HG02870 (cell line): ENCODE data around the gene FKBP2.

Source experiments
- ATAC-seq: cut with Tn5 transposase; IDR thresholded peaks from one replicate; pipeline ENCODE4 v1.9.1; 2021; ENCODE audit warnings: mild to moderate bottlenecking, moderate library complexity; ENCODE audit not compliant: unreplicated experiment

FKBP2 gene

DNA sequence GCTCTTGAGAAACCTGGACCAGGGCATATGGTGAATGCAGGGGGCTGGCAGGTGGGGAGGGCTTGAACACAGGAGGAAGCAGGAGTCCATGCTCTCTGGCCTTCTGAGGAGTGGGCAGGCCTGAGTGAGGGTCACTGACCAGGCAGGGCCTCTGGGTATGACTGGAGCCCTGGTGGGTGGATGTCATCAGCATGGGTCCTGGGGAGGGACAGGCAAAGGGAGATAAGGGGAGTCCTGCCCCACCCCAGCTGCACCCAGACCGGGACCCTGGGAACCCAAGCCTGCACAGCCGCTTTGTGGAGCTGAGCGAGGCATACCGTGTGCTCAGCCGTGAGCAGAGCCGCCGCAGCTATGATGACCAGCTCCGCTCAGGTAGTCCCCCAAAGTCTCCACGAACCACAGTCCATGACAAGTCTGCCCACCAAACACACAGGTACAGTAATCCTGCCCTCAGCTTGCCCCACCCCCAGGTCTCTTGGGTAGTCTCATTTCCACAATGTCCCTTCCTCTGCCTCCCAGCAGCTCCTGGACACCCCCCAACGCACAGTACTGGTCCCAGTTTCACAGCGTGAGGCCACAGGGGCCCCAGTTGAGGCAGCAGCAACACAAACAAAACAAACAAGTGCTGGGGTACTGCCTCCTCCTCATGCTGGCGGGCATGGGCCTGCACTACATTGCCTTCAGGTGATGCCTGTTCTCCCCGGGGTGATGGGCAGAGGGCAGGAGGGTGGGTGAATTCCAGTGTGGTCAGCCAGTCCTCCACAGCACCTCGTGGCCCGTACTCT is 8.5 kb upstream of the FKBP2 start:
- ATAC-seq: no peak

DNA sequence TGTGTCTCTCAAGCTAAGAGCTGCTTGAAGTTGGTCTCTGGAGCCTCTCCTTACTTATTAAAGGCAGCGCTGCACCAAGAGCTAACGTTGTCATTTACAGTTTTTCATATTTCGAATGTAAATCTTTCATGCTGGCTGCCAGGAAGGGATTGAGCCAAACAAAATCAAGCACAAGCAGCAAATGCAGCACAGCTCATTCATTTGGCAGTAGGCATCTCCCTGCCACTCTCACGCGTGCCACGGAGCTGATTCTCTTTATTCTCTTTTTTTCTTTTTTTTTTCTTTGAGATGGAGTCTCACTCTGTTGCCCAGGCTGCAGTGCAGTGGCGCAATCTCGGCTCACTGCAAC is 8.0 kb upstream of the FKBP2 start:
- ATAC-seq: no peak

- no peak for ATAC-seq
Measured at GRCh38 chr11:64233913-64234586, 6.8 kb upstream of the FKBP2 start, which contains the start of gene VEGFB. VEGFB (plus strand) TSS chr11:64234584; CDS start chr11:64234834, 250 bp downstream.

GRCh38 chr11:64234647-64235379 is 6.1 kb upstream of the FKBP2 start:
- no peak for ATAC-seq

DNA sequence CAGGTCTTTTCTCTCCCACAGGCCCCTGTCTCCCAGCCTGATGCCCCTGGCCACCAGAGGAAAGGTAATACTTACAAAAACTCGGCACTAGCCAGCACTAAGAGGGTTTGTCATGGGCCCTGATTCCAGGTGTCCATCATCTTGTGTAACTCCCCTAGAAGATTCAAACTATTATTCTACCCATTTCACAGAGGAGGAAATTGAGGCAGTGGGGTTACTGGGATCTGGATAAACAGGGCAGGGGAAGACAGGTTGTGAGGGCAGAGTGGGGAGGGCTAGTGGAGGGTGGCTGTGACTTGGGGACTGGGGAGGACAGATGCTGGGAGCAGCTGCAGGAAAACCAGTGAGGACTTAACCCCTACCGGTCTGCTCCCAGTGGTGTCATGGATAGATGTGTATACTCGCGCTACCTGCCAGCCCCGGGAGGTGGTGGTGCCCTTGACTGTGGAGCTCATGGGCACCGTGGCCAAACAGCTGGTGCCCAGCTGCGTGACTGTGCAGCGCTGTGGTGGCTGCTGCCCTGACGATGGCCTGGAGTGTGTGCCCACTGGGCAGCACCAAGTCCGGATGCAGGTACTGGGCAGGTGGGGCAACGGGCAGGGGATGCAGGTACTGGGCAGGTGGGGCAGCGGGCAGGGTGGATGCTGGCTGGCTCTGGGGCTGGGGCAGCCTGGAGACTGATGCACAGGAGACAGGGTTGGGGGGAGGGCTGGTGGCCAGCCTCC is 5.3 kb upstream of the FKBP2 start:
- no peak for ATAC-seq

DNA sequence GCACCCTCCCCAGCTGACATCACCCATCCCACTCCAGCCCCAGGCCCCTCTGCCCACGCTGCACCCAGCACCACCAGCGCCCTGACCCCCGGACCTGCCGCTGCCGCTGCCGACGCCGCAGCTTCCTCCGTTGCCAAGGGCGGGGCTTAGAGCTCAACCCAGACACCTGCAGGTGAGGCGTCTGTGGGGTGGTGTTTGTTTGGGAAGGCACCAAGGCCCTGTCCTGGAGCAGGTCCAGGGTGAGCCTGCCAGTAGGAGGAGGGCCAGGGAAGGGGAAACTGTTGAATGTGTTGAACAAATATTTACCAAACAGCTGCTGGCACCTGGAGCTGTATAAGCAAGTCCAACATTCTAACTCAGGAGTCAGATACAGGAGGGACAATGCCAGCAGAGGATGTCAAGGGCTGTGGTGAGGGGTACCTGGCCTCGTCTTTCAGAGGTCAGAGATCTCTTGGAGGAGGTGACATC is 3.4 kb upstream of the FKBP2 start:
- ATAC-seq: no peak

DNA sequence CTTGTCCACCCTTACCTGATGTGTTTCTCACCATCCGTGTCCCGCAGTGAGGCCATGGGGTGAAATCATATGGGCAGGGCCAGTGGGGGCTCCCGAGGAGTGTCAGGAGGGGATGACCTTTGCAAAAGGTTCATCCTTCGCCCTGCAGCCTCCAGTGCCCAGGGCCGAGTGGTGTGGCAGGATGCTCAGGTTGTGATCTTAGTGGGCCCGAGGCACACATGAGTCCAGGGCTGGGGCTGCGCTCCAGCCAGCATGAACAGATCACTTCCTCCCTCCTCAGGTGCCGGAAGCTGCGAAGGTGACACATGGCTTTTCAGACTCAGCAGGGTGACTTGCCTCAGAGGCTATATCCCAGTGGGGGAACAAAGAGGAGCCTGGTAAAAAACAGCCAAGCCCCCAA is 2.8 kb upstream of the FKBP2 start:
- no peak for ATAC-seq

DNA sequence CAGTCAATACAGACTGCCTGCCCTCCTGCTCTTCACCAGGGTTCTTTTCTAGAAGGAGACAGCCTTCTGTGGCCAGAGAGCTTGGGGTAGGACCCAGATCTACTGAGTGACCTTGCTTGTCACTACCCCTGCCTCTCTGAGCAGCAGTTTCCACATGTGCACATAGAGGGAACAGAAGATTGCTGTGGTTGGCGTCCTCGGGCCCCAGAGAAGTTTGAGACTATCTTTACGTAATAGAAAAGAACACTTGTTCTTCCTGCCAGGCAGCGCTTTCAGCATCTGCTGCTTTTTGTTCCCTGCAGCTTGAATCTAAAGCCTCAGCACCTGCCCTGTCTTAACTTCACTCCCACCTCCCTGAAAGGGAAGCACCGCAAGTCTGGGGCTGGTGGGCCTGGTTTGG is 1.9 kb upstream of the FKBP2 start:
- no peak for ATAC-seq

DNA sequence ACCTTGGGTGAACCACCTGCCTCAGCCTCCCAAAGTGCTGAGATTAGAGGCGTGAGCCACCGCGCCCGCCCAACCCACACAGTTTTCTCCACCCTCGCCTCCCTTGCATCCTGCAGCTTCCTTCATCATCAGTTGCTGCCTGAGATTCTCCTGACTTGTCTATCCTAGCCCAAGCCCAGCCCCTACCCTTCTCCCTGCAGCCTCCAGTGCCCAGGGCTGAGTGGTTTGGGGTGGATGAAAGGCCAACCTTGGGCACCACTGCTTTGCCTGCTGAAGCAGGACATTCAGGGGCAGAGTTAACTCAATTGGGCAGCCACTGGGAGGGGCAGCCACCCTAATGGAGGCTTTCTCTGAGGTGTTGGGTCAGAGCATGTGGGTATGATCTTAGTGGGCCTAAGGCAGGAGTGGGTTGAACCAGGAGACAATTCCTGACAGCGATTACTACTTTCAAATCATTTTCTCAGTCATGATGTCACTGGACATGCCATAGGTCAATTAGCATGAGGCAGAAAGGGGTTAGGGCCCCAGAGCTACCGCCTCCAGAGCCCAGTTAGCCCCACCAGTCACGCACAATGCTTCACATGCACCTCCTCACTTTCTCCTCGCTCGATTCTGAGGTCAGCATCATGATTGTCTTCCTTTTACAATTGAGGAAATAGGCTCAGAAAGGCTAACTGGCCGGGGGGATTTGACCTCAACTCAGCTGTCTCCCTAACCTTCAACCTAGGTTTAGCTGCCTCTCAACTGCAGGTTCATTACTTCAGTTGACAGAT is 1.0 kb upstream of the FKBP2 start:
- peak; percentile 13 for ATAC-seq

DNA sequence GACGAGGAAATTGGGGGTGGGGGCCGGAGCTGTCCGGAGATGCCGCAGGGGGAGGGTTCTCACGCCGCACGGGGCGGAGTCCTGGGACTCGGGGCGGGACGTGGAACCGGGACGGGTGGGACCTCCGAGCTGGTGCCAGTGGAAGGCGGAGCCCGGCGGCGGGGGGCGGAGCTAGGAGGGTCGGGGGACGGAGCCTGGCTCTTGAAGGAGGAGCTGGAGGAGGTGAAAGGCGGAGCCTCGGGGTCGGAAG is 271 bp downstream of the FKBP2 start:
- ATAC-seq: peak; percentile 59

GRCh38 chr11:64241491-64242374 is 838 bp downstream of the FKBP2 start:
- no peak for ATAC-seq

DNA sequence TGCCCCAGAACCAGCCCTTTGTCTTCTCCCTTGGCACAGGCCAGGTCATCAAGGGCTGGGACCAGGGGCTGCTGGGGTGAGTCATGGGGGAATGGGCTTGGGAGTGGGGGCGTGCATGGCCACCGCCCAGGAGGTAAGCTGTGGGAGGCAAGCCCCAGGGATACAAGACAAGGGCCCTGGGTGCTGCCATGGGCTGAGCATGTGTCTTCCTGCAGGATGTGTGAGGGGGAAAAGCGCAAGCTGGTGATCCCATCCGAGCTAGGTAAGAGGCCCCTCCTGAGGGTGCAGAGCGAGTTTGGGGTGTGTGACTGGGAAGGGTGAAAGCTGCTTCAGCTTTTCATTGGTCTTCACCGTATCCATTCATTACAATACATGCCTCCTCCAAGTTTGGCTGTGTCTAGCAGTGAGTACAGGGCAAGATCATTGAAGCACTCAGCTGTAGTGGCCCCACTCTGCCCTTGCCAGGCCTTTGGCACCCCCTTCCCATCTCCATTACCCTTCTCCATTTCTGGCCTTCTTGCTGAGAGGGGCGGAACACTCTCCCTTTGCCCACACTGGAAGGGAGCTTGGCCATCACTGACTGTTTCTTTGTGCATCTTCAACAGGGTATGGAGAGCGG is 2.5 kb downstream of the FKBP2 start:
- ATAC-seq: no peak

DNA sequence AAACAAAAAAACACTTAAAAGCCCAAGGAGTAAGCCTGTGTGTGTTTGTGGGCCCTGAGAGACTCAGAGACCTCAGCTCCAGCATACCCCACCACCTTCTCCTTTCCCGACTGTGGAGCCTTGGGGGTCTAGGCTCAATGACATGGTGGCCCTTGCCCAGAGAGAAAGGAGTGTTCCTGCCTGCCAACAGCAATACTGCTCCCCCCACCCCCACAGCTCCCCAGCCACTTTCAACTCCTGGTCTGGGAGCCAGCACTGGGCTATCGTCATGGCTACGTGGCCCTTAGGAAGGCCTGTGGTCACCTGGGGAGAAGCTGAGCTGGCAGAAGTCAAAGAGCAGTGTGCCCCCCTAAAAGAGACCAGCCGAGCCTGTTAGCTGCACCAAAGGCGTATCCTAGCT is 3.2 kb downstream of the FKBP2 start:
- ATAC-seq: no peak

DNA sequence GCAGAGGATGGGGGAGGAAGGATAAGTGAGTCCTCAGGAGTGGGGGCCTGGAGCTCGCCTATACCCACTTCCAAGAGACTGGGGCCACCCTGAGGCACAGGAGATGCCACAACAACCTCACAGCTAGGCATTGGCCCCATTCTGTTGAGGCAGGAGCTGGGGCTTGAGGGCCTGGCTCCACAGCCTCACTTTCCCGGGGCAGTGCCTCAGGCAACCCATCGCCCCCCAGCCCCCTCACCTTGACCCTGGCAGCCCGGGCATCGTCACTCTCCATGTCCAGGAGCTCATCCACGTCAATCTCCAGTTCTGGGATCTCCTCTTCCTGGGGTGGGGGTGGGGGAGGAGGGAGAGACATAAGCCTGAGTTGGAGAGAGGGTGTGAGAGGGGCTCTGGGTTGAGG is 4.1 kb downstream of the FKBP2 start:
- no peak for ATAC-seq

DNA sequence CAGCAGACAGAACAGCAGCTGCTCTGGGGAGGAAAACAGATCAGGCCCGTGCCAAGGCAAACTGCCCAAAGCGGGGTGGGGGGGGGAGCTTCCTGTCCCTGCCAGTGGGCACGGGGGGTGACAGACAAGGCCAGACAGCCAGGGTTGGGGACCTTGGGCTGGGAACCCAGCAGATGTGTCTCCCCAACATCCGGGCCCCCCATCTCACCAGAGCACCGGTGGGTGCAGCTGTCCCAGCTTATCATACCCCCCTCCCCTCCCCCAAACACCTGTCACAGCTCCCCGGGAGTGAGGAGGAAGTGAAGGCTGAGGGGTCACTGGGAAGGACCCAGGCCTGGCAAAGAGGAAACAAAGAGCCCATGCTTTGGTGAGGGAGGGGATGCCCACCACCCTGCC is 4.5 kb downstream of the FKBP2 start:
- no peak for ATAC-seq

- no peak for ATAC-seq
Measured at GRCh38 chr11:64245797-64246620, 5.1 kb downstream of the FKBP2 start.

DNA sequence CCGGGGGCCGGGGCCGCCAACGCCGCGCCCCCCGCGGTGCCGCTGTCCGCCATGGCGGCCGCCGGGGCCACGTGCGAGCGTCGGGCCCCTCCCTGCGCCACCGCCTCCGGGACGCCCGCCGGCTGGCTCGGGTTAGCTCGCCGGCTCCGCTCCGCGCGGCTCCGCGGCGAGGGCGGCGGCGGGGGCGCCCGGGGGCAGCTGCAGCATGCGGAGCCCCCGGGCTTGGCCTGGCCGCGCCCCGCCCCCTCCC is 5.7 kb downstream of the FKBP2 start:
- ATAC-seq: peak; percentile 26

DNA sequence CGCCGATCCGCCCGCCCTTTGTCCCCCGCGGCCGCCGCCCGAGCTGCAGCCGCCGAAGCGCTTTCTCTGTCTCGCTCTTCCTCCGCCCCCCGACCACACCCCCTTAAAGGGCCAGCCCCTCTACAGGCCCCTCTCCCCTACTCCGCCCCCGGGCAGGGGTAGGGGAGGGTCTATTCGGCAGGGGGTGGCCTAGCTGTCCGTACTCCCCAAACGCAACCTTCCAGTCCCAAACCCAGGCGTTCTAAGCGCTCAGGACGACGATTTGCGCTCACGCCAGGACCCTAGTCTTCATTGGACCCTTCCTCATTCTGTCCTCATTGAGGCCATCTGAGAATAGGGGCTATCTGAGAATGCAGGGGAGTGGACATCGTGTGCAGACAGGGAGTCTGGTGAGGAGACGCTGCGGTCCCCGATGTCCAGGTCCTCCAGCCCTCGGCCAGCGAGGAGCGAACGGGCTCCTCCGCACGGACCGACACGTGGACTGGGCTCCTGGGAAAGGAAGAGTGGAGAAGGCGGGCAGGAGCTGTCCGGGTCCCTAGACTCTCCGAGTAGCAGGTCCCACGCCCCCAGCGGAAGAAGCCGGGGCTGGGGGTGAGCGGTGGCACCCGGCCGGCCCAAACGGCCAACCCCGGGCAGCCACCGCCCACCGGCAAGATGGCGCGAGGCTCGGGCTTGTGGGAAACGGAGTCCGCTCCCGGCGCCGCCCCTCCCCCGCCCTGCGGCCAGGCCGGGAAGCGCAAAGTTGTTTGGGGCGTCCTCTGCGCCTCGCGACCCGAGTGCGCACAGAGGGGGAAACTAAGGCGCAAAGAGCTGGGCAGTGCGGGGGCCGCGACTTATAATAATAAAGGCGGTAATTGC is 6.2 kb downstream of the FKBP2 start, which contains the start of gene PPP1R14B:
Gene PPP1R14B, minus strand, starts transcription at position 73 of the 858 bp plus-strand sequence. CDS start 270 bp downstream, outside the sequence.
- peak; percentile 32 for ATAC-seq
